H1 (cell line): ENCODE results near the gene POLR1D. TPM values are rescaled to one million over a fixed set of nuclear protein-coding genes. Genes with fewer than 3 reads are reported as not detected.

Source experiments
- CTCF ChIA-PET: fragments of 300-600 bp; sonication (Branson Sonifier 250); formaldehyde crosslinking; loops from one replicate; lab custom pipeline; 2021; ENCODE audit not compliant: partially characterized antibody; lab: Charles Lee
- POLR2A ChIA-PET: fragments of 300-600 bp; sonication (Branson Sonifier 250); formaldehyde crosslinking; loops from one replicate; lab custom pipeline; 2021; ENCODE audit warnings: inconsistent platforms; ENCODE audit not compliant: partially characterized antibody; lab: Charles Lee
- DNase-seq, 2 experiments: peaks; one replicate each; pipeline versions ENCODE4 v3.0.0 to v3.0.0-alpha.2; 2010 to 2022; ENCODE audit warnings: low spot score in 2 of 2, low read depth in 1 of 2, mixed read lengths in 1 of 2
- FAIRE-seq: peaks from 2 replicates; lab custom pipeline; 2011; peaks lifted over from hg19 to GRCh38; lab: Jason Lieb, UNC
- H2AFZ ChIP-seq: 2 replicates; pipeline ENCODE4 v1.8.1; 2012; ENCODE audit warnings: low read length, inconsistent platforms
- H2AK5ac ChIP-seq: 2 replicates; pipeline ENCODE4 v1.6.1; 2013; ENCODE audit warnings: low read depth, low read length
- H2BK120ac ChIP-seq: replicated peaks from 2 replicates; pipeline ENCODE3; 2013; ENCODE audit warnings: low read depth, low read length, inconsistent platforms
- H2BK12ac ChIP-seq: 2 replicates; pipeline ENCODE4 v1.6.1; 2013; ENCODE audit warnings: low read depth, low read length
- H2BK15ac ChIP-seq: 2 replicates; pipeline ENCODE4 v1.6.1; 2013; ENCODE audit warnings: low read length
- H2BK20ac ChIP-seq: 2 replicates; pipeline ENCODE4 v1.6.1; 2013; ENCODE audit warnings: low read length
- H2BK5ac ChIP-seq: 2 replicates; pipeline ENCODE4 v1.6.1; 2013; ENCODE audit warnings: low read depth, low read length
- H3K14ac ChIP-seq: 2 replicates; pipeline ENCODE4 v1.6.1; 2013; ENCODE audit warnings: inconsistent platforms; ENCODE audit not compliant: insufficient read length
- H3K18ac ChIP-seq: 2 replicates; pipeline ENCODE4 v1.6.1; 2013; ENCODE audit warnings: low read length; ENCODE audit errors: extremely low read depth
- H3K23ac ChIP-seq: 2 replicates; pipeline ENCODE4 v1.6.1; 2013; ENCODE audit warnings: inconsistent platforms; ENCODE audit not compliant: insufficient read length
- H3K23me2 ChIP-seq: 2 replicates; pipeline ENCODE4 v1.6.1; 2013; ENCODE audit warnings: low read depth, low read length
- H3K27ac ChIP-seq: 2 replicates; pipeline ENCODE4 v1.6.1; 2011; ENCODE audit warnings: low read depth, low read length, inconsistent platforms
- H3K27me3 ChIP-seq, 4 experiments: replicated peaks in 1 of 4; 1 replicate in 1 of 4; 2 replicates in 3 of 4; pipeline versions ENCODE4 v1.6.1 to v1.8.1; 2011 to 2013; ENCODE audit warnings: low read length in 3 of 4, mild to moderate bottlenecking in 3 of 4, inconsistent platforms in 2 of 4, mixed read lengths in 2 of 4, moderate library complexity in 1 of 4; ENCODE audit not compliant: control insufficient read depth in 3 of 4, insufficient read depth in 3 of 4; ENCODE audit errors: extremely low read depth in 1 of 4
- H3K36me3 ChIP-seq, 4 experiments: 2 replicates each; pipeline versions ENCODE4 v1.6.1 to v1.8.1; 2011 to 2013; ENCODE audit warnings: mild to moderate bottlenecking in 4 of 4, low read length in 3 of 4, moderate library complexity in 2 of 4, control low read depth in 1 of 4, inconsistent platforms in 1 of 4; ENCODE audit not compliant: insufficient read depth in 4 of 4, control insufficient read depth in 2 of 4
- H3K4ac ChIP-seq: replicated peaks from 2 replicates; pipeline ENCODE3; 2013; ENCODE audit warnings: low read length, low read depth, mixed read lengths, inconsistent platforms; ENCODE audit not compliant: insufficient read length
- H3K4me1 ChIP-seq, 4 experiments: replicated peaks in 1 of 4; 1 replicate in 1 of 4; 2 replicates in 3 of 4; pipeline versions ENCODE4 v1.6.1 to v1.8.1; 2011 to 2013; ENCODE audit warnings: low read length in 3 of 4, inconsistent platforms in 2 of 4, mixed read lengths in 1 of 4; ENCODE audit not compliant: insufficient read depth in 4 of 4, control insufficient read depth in 3 of 4
- H3K4me2 ChIP-seq, 2 experiments: 2 replicates each; pipeline versions ENCODE4 v1.6.1 to v1.8.1; 2011 to 2013; ENCODE audit warnings: low read depth in 2 of 2, low read length in 2 of 2, control low read depth in 1 of 2, inconsistent platforms in 1 of 2, mild to moderate bottlenecking in 1 of 2; ENCODE audit not compliant: insufficient read depth in 1 of 2
- H3K4me3 ChIP-seq, 4 experiments: fragments of 200-600, 300-600 bp in 1 of 4; sonication (generic), shearing (Covaris generic), sonication (Bioruptor Twin) in 1 of 4; 2 replicates each; pipeline versions ENCODE4 v1.5.1 to v1.8.1; 2011 to 2016; ENCODE audit warnings: low read length in 4 of 4, low read depth in 3 of 4, control low read depth in 2 of 4, inconsistent platforms in 2 of 4, mild to moderate bottlenecking in 2 of 4, mixed read lengths in 1 of 4, moderate library complexity in 1 of 4; ENCODE audit not compliant: insufficient read depth in 2 of 4; ENCODE audit errors: extremely low read depth in 1 of 4
- H3K56ac ChIP-seq: replicated peaks from 2 replicates; pipeline ENCODE3; 2013; ENCODE audit warnings: low read depth, mild to moderate bottlenecking, mixed read lengths, low read length, inconsistent platforms; ENCODE audit not compliant: insufficient read length
- H3K79me1 ChIP-seq: 2 replicates; pipeline ENCODE4 v1.6.1; 2013; ENCODE audit warnings: low read depth, low read length, control low read depth
- H3K79me2 ChIP-seq, 2 experiments: 2 replicates each; pipeline versions ENCODE4 v1.6.1 to v1.8.1; 2012 to 2013; ENCODE audit warnings: low read length in 2 of 2, mild to moderate bottlenecking in 2 of 2, inconsistent platforms in 1 of 2; ENCODE audit not compliant: insufficient read depth in 2 of 2, control insufficient read depth in 1 of 2
- H3K9ac ChIP-seq, 4 experiments: replicated peaks in 1 of 4; 1 replicate in 1 of 4; 2 replicates in 3 of 4; pipeline versions ENCODE4 v1.6.1 to v1.8.1; 2011 to 2013; ENCODE audit warnings: low read depth in 3 of 4, low read length in 3 of 4, control low read depth in 2 of 4, mild to moderate bottlenecking in 2 of 4, moderate library complexity in 2 of 4, inconsistent platforms in 1 of 4; ENCODE audit errors: extremely low read depth in 1 of 4
- H3K9me3 ChIP-seq, 2 experiments: 2 replicates each; pipeline versions ENCODE4 v1.6.1 to v1.8.1; 2012 to 2013; ENCODE audit warnings: mild to moderate bottlenecking in 2 of 2, moderate library complexity in 2 of 2, control low read depth in 1 of 2, inconsistent platforms in 1 of 2, low read depth in 1 of 2, low read length in 1 of 2, mixed read lengths in 1 of 2; ENCODE audit not compliant: insufficient read depth in 2 of 2
- H4K20me1 ChIP-seq, 2 experiments: replicated peaks in 1 of 2; 2 replicates each; pipeline versions ENCODE3 to v1.8.1; 2011 to 2013; ENCODE audit warnings: inconsistent platforms in 2 of 2, low read length in 2 of 2, mild to moderate bottlenecking in 1 of 2; ENCODE audit not compliant: insufficient read depth in 2 of 2, control insufficient read depth in 1 of 2
- H4K5ac ChIP-seq: 2 replicates; pipeline ENCODE4 v1.6.1; 2013; ENCODE audit warnings: low read length, low read depth, mixed read lengths, inconsistent platforms; ENCODE audit not compliant: insufficient read length
- H4K8ac ChIP-seq: 2 replicates; pipeline ENCODE4 v1.8.0; 2013; ENCODE audit warnings: mild to moderate bottlenecking, moderate library complexity, low read length, inconsistent platforms; ENCODE audit not compliant: insufficient read depth; ENCODE audit errors: extremely low read depth
- H4K91ac ChIP-seq: replicated peaks from 2 replicates; pipeline ENCODE3; 2013; ENCODE audit warnings: low read length, mixed read lengths, inconsistent platforms; ENCODE audit not compliant: insufficient read length
- KDM1A ChIP-seq: fragments of 200-600, 300-600 bp; sonication (generic); IDR thresholded peaks from 2 replicates; pipeline ENCODE4 v1.7.1; 2016; ENCODE audit warnings: mild to moderate bottlenecking, low read length, borderline replicate concordance
- RXRA ChIP-seq: IDR thresholded peaks from 2 replicates; pipeline ENCODE4 v1.6.1; 2011; ENCODE audit warnings: low read depth, mild to moderate bottlenecking, low read length, moderate library complexity; ENCODE audit not compliant: insufficient read depth
- ZNF274 ChIP-seq: IDR thresholded peaks from 2 replicates; pipeline ENCODE4 v1.7.0; 2012; ENCODE audit warnings: low read length, borderline replicate concordance; ENCODE audit errors: extremely low read depth
- WGBS, 2 experiments: shearing (Covaris generic) in 1 of 2; methylation state at CpG; one replicate each; pipeline versions ENCODE4 v1.1.6 to v1.1.7; 2013 to 2015; ENCODE audit warnings: low lambda C conversion rate in 2 of 2, mixed read lengths in 2 of 2, inconsistent platforms in 1 of 2, low coverage in 1 of 2, missing lambda C conversion rate in 1 of 2; ENCODE audit not compliant: insufficient replicate concordance in 2 of 2, insufficient coverage in 1 of 2, insufficient read length in 1 of 2; ENCODE audit errors: extremely low coverage in 1 of 2, missing lambda C conversion rate in 1 of 2; 5-methylcytosine and 5-hydroxymethylcytosine counted together
- polyA plus RNA-seq, 7 experiments: library from polyadenylated mRNA; depleted of rRNA in 3 of 7; stranded (reverse) in 5 of 7; unstranded in 2 of 7; fragments of >200 nt in 5 of 7; fragments of 200-250 nt in 2 of 7; gene quantifications; 1 replicate in 5 of 7; 2 replicates in 1 of 7; 4 replicates in 1 of 7; pipeline versions ENCODE4 v1.2.1 to v1.2.3, GENCODE V29; 2011 to 2013; ENCODE audit warnings: missing spikeins in 2 of 7, mixed read lengths in 2 of 7
- total RNA-seq: library from RNA; stranded (reverse); fragmentation: NEBNext Ultra II Directional; extraction: Animal tissue kit (Norgen Biotek cat#: 25700); gene quantifications from 2 replicates; pipeline ENCODE4 v1.2.1, GENCODE V29; 2021

The POLR1D gene
- total and polyA plus RNA-seq, 2 of the 8 experiments (the other 6 are each of a cell fraction or from before 2014, with no cell fraction given) = 226 to 232 TPM

DNA sequence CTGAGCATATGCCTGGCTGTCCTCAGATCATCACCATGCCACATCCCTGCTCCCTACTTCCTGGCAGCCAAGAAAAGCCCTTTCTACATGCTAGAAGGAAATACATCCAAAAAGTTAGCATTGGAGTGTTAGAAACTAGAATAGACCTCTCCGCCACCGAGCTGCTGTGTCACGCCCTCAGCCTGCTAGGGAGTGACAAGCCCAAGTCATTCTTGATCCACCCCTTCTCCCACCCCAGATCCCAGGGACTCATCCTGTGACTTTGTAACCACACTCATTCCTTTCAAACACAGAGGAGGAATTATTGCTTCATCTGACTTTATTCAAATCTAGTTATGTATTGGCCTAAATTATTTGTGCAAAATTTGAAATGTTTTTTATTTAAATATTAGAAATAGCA lies 45.3 kb downstream of the POLR1D start:
- Histone ChIP-seq H4K5ac (no peak overlapping the region), H2AK5ac (no peak overlapping the region), H3K36me3 (peaks cover 0 to 4% (median 2%) of the 10 kb centered on the region in 4 experiments; a peak in 3 of 8 replicates), H2BK5ac (no peak overlapping the region), H2BK120ac (no peak overlapping the region), H4K91ac (no peak overlapping the region), H3K9ac (no peak overlapping the region), H3K23me2 (no peaks in the 10 kb centered on the region), H3K79me2 (no peaks in the 10 kb centered on the region; a peak in 1 of 4 replicates), H3K4ac (no peak overlapping the region), H4K20me1 (peaks cover 1 to 3% of the 10 kb centered on the region in 2 experiments), H3K27me3 (no peaks in the 10 kb centered on the region), H3K4me1 (peaks cover 0 to 3% (median 0%) of the 10 kb centered on the region in 4 experiments; a peak in 2 of 7 replicates), H4K8ac (no peak overlapping the region), H3K56ac (no peak overlapping the region), H2AFZ (no peak overlapping the region), H3K27ac (no peak overlapping the region), H2BK15ac (no peak overlapping the region), H3K23ac (no peak overlapping the region), H3K18ac (no peak overlapping the region), H3K9me3 (0 out of 4 replicates have a peak, but pooled peaks cover 0 to under 1% of the 10 kb centered on the region in 2 experiments), H3K4me2 (no peak overlapping the region), H2BK20ac (no peak overlapping the region), H3K4me3 (no peak overlapping the region), H2BK12ac (no peak overlapping the region), H3K79me1 (no peaks in the 10 kb centered on the region), H3K14ac (no peak overlapping the region)
- ChIA-PET POLR2A (no interaction called here), CTCF (interaction anchor here (0.8 to 11.6 kb wide), 3 partner anchors 24 to 317 kb away, joined by 3 to 112 read pairs (median 4); no protein-coding TSS in a partner anchor)
- DNase-seq (no peak), FAIRE-seq (no peak)
- TF ChIP-seq RXRA (no peak), ZNF274 (no peak), KDM1A (no peak)
- 100% methylated on average over 3 of the region's 3 CpGs; no CpG with 5 or more reads in 1 of the 2 experiments for WGBS, 2 experiments
